HG02571 (cell line): Measurements from ENCODE around the gene HBG1.
"Not testable (repeated sequence)": the region's sequence is repeated elsewhere in the genome, so short reads cannot be mapped to it uniquely, and the experiment has no call there.

Experiments used
- ATAC-seq: cut with Tn5 transposase; IDR thresholded peaks from one replicate; pipeline ENCODE4 v1.9.1; 2021; ENCODE audit warnings: mild to moderate bottlenecking, moderate library complexity; ENCODE audit not compliant: unreplicated experiment

The HBG1 gene

DNA sequence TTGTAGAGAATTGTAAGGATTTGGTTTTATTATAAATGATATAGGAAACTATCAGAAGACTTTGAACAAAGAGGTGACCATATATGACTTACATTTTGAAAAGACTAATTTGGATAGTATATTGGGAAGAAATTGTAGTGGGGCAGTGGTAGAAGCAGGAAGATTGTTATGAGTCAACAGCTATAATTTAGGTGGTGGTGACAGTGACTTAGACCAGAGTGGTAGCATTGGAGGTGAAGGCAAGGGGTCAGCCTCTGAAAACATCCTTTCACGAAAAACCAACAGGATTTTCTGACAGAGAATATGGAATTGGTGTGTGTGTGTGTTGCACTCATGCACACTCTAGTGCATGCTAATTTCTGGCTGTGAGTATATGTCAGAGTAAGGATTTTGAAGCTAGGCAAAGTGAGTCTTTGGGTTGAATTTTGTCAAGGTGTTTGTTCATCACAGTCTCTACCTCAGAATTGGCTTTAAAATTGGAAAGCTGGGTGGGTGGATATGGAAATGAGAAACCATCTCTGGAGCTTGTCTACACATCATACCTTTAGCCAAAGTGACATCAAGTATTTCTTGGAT, 28.2 kb upstream of the HBG1 start:
- ATAC-seq, result no peak

DNA sequence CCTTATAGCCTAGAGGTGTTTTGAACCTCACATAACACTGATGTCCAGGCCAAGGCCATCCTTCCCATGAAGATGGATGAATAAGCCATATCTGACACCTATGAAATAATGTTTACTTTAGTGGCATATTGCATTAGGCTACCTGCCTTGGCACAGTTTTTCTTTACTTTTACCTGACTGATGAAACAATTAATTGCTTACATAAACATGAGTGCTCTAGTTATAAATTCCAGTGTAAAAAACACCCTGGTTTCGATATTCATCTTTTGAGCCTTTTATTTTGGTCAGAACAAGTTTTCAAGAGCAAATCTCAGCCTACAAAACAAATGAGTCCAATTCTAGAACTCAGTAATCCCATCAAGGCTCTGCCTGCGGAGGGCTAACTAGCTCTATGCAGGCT, 27.0 kb upstream of the HBG1 start:
- ATAC-seq, result no peak

DNA sequence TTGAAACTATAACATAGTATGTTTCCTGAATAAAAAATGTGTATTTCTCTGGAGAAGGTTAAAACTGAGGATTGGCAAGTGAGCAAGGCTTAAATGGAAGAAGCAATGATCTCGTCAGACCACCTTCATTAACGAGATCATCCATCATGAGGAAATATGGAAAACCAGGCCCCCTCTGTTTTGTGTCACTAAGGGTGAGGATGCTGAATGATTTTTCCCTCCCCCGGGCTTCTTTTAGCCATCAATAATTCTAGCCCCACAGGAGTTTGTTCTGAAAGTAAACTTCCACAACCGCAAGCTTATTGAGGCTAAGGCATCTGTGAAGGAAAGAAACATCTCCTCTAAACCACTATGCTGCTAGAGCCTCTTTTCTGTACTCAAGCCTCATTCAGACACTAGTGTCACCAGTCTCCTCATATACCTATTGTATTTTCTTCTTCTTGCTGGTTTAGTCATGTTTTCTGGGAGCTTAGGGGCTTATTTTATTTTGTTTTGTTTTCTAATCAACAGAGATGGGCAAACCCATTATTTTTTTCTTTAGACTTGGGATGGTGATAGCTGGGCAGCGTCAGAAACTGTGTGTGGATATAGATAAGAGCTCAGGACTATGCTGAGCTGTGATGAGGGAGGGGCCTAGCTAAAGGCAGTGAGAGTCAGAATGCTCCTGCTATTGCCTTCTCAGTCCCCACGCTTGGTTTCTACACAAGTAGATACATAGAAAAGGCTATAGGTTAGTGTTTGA, 25.9 kb upstream of the HBG1 start:
- ATAC-seq, result no peak

DNA sequence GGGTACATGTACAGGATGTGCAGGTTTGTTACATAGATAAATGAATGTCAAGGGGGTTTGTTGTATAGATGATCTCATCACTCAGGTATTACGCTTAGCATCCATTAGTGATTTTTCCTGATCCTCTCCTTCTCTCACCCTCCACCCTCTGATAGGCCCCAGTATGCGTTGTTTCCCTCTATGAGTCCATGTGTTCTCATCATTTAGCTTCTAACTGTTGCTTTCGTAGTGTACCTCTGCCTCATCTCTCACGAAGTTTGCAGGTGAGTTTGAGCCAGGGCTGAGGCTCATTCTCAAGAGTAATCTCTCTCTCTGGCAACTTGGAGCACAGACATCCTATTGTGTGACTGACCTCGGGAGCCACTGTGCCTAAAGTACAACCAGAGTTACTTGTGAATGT, 24.7 kb upstream of the HBG1 start:
- no peak for ATAC-seq

DNA sequence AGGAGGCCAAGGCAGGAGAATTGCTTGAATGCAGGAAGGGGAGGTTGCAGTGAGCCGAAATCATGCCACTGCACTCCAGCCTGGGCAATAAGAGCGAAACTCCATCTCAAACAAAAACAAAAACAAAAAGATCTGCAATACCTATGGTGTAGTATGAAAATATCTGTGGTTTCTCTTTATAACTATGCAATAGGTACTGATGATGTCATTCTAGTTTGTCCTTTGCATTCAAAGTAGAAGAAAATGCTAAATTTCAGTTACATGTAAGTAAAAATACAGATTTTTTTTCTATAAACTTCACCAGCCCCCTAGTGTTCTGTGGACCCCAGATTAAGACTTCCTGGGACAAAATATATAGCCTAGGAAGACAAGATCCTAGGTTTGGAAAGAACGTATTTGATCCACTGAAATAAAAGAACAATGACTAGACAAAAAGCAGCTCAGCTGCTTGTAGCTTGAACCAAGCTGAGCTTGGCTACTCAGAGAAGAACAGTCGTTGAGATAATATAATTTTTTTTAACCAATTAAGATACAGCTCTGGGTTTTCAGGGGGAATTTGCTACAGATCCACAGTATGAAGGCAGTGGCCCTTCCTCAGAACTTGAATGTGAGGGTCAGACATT, 22.8 kb upstream of the HBG1 start:
- ATAC-seq, result no peak

DNA sequence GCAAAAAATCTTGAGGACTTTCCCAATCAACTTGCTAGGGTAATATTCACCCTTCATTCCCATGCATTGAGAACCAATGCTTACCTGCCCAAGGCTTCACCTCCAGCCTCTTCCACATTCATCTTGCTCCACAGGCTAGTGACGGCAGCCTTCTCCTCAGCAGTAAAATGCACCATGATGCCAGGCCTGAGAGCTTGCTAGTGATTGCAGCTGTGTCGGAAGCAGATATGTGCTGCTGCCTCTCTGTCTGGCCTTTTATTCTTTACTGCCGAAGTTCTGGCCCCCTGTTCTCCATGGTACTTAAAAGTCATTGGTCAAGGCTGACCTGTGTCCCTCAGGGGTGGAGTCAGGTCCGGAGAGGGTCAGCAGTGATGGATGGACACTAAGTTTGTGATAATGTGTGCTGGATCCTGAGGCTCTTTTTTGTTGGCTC, 20.1 kb upstream of the HBG1 start, which contains the start of gene HBE1:
TSS of gene HBE1 (minus strand) at position 231 of the 433 bp plus-strand sequence. CDS start at position 176, 55 bp downstream.
- ATAC-seq, result no peak

DNA sequence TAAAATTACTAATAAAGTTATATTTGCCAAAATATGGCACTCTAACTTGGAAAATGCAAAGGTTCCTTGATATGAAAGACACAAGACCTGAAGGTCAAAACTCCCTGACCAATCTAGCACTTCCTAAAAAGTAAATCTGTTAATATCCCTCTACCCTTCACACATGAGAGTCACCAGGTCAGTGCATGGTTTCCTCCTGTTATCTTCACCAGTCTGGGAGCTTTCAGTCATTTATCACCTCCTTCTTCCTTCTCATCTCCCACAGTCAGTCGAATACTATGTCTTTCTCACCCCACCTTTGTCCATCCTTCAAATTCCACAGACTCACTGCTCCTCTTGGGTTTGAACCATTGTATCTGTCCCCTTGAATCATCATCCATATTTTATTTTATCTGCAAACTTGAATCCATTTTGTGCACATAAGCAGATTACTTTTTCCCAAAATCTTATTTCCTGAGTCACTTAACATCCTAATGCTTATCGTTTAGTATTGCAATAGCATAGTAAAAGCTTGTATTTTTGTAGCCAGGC, 17.4 kb upstream of the HBG1 start:
- no peak for ATAC-seq

DNA sequence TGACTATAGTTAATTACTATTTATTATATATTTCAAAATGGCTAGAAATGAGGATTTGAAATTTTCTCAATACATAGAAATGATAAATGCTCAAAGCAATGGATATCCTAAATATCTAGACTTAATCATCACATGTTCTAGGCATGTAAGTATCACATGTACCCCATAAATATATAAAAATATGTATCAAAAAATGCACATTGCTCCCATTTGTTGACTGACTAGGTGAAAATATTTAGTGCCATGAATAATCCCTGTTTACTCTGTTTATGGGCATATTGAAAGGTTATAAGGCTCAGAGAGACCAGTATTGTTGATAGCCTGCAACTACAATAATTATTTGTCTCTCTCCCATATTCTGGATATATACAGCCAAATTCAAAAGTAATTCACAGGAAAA, 17.0 kb upstream of the HBG1 start:
- ATAC-seq, result no peak

DNA sequence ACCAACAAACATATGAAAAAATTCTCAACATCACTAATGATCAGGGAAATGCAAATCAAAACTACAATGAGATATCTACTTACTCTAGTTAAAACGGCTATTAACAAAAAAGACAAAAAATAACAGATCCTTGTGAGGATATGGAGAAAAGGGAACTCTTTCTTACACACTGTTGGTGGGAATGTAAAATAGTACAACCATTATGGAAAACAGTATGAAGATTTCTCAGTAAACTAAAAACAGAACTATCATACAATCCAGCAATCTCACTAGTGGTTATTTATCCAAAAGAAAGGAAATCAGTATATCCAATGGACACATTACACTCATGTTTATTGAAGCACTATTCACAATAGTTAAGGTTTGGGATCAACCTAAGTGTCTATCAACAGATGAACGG, 16.2 kb upstream of the HBG1 start:
- no peak for ATAC-seq

DNA sequence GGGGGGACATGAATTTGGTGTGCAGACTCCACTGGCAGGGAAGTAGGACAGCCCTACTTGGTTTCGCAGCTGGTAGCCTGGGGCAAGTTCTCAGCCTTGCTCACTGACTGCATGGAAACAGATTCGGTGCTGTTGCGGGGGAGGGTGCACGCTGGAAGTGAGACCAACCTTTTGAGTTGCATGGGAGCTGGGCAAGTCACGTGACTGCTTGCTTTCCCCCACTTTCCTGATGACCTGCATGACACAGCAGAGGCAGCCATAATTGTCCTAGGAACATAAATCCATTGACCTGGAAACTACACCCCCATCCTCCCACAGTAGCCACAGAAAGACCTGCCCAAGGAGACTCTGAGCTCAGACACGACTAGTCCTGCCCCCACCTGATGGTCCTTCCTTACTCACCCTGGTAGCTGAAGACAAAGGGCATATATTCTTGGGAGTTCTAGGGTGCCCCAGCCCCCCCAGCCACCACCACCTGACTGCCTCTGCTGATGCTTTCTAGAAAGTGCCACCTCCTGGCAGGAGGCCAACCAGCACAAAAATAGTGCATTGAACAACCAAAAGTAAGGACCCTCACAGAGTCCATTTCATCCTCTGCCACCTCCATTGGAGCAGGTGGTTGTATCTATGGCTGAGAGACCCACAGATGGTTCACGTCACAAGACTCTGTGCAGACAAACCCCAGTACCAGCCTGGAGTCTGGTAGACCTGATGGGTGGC, 9.0 kb upstream of the HBG1 start:
- ATAC-seq, result no peak

DNA sequence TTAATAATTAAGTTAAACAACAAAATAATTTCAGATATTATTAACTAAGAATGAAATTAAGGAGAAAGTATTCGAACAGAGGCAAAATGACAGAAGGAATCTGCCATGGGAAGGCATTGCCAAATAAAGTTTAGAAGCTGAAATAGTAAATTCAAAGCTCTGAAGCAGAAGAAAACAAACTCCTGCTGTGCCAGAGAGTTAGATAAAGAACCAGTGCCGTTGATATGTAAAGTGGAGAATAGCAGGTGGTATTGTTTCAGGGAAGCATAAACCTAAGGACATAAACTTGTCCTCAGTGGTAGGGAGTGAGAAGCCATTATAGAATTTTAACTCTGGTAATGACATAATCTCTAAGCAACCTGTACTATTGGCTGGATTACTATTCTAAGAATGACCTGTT, 7.6 kb upstream of the HBG1 start:
- no peak for ATAC-seq

DNA sequence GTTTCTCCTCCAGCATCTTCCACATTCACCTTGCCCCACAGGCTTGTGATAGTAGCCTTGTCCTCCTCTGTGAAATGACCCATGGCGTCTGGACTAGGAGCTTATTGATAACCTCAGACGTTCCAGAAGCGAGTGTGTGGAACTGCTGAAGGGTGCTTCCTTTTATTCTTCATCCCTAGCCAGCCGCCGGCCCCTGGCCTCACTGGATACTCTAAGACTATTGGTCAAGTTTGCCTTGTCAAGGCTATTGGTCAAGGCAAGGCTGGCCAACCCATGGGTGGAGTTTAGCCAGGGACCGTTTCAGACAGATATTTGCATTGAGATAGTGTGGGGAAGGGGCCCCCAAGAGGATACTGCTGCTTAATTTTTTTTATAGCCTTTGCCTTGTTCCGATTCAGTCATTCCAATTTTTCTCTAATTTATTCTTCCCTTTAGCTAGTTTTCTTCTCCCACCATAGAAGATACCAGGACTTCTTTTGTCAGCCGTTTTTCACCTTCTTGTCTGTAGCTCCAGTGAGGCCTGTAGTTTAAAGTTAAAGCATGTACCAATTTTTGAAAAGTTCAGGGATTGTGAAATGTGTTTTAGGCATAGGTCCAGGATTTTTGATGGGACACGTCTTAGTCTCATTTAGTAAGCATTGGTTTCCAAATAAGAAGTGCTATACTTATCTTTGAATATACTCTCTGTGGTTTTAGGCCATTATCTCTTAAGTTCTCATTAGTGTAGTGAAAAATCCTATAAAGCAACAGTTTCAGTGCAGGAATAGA, 5.2 kb upstream of the HBG1 start, which contains the start of gene HBG2:
TSS of gene HBG2 (minus strand) at position 136 of the 768 bp plus-strand sequence. CDS start at position 83, 53 bp downstream.
- not testable (repeated sequence) for ATAC-seq

DNA sequence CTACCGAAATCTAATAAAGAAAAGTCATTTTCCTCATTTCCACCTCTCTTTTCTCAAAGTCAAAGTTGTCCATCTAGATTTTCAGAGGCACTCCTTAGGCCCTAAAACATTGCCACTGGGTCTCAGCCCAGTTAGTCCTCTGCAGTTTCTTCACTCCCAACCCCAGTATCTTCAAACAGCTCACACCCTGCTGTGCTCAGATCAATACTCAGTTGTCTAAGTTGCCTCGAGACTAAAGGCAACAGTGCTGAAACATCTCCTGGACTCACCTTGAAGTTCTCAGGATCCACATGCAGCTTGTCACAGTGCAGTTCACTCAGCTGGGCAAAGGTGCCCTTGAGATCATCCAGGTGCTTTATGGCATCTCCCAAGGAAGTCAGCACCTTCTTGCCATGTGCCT, 4.4 kb upstream of the HBG1 start:
- ATAC-seq, result not testable (repeated sequence)

DNA sequence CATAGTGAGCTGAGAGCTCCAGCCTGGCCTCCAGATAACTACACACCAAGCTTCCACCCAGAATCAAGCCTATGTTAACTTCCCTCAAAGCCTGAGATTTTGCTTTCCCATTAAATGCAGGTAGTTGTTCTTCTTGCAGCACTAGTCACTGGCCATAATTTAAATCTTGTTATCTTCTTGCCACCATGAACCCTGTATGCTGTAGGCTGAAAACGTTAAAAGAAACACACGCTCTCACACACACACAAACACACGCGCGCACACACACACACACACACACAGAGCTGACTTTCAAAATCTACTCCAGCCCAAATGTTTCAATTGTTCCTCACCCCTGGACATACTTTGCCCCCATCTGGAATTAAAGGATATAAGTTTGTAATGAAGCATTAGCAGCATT, 3.8 kb upstream of the HBG1 start:
- ATAC-seq, result not testable (repeated sequence)

DNA sequence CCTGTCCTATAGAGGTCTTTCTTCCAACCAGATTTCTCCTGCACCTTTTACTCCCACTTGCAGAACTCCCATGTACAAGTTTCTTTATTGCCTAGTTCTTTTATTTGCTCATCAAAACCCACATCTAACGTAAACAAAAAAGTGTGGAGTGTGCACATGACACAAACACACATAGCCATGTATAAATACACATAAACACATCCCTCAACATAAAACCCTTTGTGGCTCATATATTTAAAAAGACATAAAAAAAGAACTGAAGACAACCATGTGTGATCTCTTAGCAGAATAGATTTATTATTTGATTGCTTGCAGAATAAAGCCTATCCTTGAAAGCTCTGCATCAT, 3.2 kb upstream of the HBG1 start:
- ATAC-seq, result no peak

DNA sequence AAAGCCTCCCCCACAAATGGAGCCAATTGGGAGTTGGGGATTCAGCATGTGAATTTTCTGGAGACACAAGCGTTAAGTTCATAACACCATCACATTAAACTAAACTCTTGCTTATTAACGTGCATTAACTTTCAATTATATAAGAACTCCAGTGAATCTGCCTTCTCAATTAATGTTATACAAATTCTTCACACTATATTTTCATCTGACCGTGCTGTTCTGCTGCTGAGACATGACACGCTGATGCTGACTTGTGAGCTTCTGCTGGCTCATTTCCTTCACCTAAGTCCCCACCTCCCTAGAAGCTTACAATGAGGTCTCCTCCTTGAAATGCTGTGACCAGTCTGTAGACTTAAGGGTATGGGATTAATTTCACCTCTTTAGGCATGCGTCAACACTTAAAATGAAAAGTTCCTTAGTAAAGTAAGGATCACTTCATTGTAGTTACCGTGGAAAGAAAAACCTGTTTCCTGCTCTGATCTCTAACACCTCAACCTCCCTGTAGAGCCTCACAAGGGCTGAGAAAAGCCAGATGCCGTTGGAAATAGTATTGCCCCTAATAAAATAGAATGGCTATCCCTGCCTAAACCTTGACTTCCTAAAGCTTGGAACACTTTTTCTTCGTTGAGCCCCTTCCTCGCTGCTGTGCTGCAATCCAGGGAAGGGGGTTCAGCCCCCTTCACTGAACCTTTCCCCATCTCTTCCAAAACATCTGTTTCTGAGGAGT, 2.7 kb upstream of the HBG1 start:
- no peak for ATAC-seq

DNA sequence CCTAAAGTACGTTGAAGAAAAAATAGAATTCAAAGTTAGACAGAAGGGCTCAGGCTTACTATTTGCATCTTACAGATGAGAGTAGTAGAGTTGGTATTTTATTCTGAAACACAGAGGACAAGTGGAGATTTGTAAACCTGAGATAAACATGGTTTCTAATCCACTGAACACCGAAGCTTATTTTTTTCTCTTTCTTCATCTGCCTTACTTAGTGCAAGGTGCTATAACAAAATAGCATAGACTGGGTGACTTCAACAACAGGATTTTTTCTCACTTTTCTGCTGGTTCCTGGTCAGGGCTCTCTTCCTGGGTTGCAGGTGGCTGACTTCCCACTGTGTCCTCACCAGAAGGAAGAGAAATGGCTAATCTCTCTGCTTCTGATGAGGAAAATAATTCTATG, 2.1 kb upstream of the HBG1 start:
- ATAC-seq, result no peak

DNA sequence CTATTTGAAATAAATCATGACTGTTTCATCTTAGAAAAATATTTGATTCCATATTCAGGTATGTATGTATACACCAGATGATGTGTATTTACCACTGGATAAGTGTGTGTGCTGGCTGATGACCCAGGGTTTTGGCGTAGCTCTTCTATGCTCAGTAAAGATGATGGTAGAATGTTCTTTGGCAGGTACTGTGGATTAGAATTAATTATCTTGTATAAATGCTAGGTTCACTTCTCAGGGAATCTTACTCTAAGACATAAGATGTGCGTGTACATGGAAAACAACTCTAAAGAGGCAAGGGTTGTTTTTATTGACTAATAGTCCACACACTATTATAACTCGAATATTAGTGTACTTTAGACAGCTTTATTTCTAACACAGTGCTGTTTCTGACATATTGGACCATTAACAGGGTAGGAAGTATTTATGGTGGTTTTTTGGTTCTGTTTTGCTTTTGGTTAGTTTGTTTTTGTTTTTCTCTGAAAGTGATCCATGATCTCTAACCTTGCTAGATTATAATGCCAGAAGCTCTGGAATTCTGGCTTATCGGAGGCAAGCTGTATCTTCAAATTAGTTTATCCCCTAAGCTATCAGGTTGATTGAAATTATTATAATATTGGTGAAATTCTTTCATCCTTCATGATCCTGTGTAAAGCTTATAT, 1.0 kb upstream of the HBG1 start:
- ATAC-seq, result no peak

DNA sequence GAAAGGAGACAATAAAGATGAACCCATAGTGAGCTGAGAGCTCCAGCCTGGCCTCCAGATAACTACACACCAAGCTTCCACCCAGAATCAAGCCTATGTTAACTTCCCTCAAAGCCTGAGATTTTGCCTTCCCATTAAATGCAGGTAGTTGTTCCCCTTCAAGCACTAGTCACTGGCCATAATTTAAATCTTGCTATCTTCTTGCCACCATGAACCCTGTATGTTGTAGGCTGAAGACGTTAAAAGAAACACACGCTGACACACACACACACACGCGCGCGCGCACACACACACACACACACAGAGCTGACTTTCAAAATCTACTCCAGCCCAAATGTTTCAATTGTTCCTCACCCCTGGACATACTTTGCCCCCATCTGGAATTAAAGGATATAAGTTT, 1.2 kb downstream of the HBG1 start:
- ATAC-seq, result not testable (repeated sequence)
